Stimulated activated CD4-positive, alpha-beta T cell treated with anti-CD3 and anti-CD28 coated beads, TNF-alpha, amount 100 ng/mL, for 48 hours (primary cell): ENCODE results near the gene SAXO2.
"Not testable (repeated sequence)": the region's sequence is repeated elsewhere in the genome, so short reads cannot be mapped to it uniquely, and the experiment has no call there.

ENCODE experiments used
- DNase-seq, 3 donors: peaks; one replicate each; pipeline ENCODE4 v3.0.0-alpha.2; 2020; ENCODE audit warnings: low read depth in 3 of 3

SAXO2 gene

DNA sequence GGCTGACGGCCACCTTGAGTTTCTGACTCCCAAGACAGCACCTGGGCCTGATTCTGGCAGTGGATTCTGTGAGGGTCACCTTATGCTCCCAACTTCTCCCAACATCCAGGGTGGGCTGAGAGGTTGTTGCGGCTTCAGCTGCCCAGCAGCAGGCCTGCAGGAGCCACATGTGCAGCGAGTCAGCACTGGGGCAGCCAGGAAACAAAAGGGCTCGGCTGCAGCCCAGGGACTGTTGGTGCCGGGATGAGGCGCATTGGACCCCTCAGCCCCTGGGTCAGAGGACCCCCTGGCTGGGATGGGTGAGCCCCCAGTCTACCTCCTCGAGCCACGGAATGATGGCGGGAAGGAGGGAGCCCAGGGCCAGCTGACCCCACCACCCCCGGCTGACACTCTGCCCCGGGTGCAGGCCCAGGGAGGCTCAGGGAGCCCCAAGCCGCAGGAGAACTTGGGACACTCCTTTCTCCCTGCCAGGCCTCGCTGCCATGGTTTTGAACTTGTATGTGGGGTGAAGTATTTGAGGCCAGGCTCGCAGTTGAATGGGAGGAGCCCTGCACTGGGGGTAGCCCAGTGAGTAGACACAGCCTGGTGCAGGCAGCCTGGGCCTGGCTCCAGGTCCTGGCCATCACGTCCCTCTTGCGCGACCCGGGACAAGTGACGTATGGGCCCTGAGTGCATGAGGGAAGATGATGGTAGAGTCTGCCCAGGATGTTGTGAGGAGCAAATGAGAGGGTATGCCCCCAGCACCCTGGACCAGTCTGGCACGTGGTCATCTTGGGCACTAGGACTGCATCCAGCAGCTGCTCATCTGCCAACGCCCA lies 51.5 kb downstream of the SAXO2 start:
- not testable (repeated sequence) for DNase-seq

- DNase-seq = no peak
These were observed 52.3 kb downstream of the SAXO2 start for GRCh38 chr15:82314769-82315518.

DNA sequence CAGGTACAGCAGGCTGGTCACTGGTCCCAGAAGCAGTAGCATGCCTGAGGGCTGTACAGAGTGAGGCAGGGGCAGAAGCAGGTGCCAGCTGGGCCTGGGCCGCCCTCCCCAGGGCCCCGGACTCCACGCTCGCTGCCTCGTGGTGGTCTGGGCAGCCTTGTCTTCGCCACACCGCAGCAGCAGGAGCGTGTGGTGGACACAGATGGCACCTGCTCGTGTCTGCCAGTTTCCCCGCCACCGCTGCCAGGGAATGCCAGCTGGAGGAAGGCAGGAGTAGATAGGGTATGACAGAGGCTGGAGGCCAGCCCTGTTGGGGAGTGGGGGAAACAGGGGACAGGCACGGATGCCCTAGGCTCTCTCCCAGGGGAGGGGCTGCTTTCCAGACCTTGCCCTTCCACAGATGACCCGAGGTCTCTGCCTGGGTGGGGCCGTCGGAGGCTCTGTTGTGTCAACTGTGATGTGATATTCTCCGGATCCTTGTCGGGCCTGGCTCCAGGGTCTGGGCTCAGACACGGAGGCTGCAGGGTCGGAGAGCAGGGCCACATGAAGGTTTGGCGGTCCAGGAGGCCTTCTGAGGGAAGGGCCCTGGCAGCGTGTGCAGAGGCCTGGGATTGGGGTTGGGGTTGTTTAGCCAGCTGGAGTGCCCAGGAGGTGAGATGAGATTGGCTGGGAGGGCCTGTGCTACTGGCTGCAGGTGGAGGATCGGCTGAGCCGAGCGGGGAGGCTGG lies 53.1 kb downstream of the SAXO2 start:
- no peak for DNase-seq

DNA sequence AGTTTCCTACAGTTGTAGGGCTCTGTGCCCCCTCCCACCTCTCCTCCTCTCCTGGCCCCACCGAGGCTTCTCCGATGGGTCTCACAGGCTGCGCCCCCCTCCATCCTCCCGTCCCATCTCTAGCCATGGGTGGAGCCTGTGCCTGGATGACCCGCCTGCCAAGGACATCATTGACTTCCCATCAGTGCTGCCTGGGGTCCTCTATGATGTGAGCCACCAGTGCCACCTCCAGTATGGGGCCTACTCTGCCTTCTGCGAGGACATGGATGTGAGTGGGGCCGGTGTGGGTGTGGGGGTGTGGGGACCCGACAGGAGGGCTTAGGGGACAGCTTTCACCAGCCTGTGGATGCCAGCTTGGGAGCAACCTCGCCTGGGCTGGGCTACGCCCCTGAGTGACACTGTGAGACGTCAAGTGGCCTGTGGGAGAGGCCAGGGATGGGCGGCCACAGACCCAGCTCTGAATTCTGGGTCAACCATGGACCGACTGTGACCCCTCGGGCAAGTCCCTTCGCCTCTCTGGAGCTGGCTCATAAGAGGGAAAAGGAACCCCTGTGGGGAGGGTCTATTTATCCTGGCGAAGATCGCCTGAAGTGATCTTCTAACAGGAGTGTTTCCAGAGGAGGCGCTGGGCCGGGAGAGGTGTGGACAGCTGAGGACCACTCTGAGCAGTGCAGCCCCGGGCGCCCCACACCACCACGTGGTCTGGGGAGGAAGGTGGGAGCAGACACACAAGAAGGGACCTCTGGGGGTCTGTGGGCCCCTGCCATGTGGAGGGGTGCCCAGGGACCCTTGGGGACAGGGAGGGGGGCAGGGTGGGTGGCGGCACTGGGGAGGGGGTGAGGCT lies 53.9 kb downstream of the SAXO2 start:
- DNase-seq = not testable (repeated sequence)

GRCh38 chr15:82317091-82317489 lies 54.5 kb downstream of the SAXO2 start:
- no peak for DNase-seq

DNA sequence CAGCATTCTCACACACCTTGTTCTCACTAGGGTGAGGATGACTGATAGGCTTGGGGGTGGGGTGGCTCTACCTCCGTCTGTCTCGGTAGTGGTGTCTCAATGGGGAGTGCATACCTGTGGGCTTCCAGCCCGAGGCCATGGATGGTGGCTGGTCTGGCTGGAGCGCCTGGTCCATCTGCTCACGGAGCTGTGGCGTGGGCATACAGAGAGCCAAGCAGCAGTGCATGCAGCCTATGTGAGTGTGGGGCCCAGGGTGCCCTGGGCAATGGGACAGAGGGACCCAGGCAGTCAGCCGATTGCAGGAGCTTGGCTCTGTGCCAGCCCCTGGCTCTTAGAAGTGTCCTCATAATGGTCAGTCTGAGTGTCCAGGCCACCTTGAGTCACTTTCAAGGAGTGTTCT lies 54.9 kb downstream of the SAXO2 start:
- DNase-seq = not testable (repeated sequence)

- DNase-seq = not testable (repeated sequence)
These were observed 55.7 kb downstream of the SAXO2 start for GRCh38 chr15:82318281-82318680.

GRCh38 chr15:82319522-82320278 lies 57.1 kb downstream of the SAXO2 start:
- not testable (repeated sequence) for DNase-seq

- not testable (repeated sequence) for DNase-seq
These were observed 58.2 kb downstream of the SAXO2 start for GRCh38 chr15:82320861-82321260.

DNA sequence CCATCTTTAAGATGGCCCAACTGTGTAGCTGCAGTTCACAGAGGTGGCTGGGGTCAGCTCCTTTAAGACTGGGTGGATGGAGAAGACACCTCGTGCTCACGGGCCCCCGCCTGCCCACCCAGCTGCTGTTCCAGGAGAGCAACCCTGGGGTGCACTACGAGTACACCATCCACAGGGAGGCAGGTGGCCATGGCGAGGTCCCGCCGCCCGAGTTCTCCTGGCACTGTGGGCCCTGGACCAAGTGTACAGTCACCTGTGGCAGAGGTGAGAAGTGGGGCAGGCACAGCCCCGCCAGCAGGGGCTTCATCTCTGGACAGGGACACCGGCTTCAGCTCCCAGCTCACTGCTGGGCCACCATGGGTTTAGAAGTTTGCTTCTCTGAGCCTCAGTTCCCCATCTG lies 59.9 kb downstream of the SAXO2 start:
- DNase-seq = not testable (repeated sequence)

GRCh38 chr15:82324831-82325230 lies 62.2 kb downstream of the SAXO2 start:
- DNase-seq = not testable (repeated sequence)

- DNase-seq = not testable (repeated sequence)
These were observed 63.0 kb downstream of the SAXO2 start for GRCh38 chr15:82325646-82326045.

DNA sequence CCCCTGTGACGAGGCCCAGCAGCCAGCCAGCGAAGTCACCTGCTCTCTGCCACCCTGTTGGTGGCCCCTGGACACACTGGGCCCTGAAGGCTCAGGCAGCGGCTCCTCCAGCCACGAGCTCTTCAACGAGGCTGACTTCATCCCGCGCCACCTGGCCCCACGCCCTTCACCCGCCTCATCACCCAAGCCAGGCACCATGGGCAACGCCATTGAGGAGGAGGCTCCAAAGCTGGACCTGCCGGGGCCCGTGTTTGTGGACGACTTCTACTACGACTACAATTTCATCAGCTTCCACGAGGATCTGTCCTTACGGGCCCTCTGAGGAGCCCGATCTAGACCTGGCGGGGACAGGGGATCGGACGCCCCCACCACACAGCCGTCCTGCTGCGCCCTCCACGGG lies 64.3 kb downstream of the SAXO2 start:
- not testable (repeated sequence) for DNase-seq

GRCh38 chr15:82327372-82327771 lies 64.8 kb downstream of the SAXO2 start:
- not testable (repeated sequence) for DNase-seq

- DNase-seq = not testable (repeated sequence)
These were observed 66.4 kb downstream of the SAXO2 start for GRCh38 chr15:82329039-82329438.

DNA sequence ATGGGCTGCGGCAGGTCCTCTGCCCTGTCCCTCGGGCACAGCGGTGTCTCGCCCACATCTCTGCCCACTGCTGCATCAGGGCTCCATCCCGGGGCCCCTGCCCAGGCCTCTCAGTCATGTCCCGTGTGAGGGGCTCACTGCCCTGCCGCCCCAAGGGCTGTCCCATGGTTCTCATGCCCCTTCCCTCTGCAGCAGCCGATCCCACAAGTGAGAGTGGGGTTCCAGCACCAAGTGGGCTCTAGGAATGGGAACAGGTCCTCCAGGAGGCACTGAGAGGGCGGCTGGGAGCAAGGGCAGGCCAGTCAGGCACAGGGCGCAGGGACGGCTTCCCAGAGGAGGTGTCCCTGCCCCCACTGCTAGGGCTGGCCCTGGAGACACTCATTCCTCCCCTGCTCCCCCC lies 68.3 kb downstream of the SAXO2 start:
- DNase-seq = not testable (repeated sequence)

- DNase-seq = not testable (repeated sequence)
These were observed 69.1 kb downstream of the SAXO2 start for GRCh38 chr15:82331576-82332304.

GRCh38 chr15:82332711-82333602 lies 70.3 kb downstream of the SAXO2 start:
- DNase-seq = not testable (repeated sequence)
